ENCODE data around the gene HHATL. TPM values are rescaled to one million over a fixed set of nuclear protein-coding genes. Genes with fewer than 3 reads are reported as not detected.
A peak's percentile ranks its signal among the peaks of the same experiment; 100 is the strongest.

HHATL gene
- total and polyA plus RNA-seq, 2 of the 8 experiments (the other 6 are each of a cell fraction or from before 2014, with no cell fraction given) = 0.18 TPM; not detected in 1

DNA sequence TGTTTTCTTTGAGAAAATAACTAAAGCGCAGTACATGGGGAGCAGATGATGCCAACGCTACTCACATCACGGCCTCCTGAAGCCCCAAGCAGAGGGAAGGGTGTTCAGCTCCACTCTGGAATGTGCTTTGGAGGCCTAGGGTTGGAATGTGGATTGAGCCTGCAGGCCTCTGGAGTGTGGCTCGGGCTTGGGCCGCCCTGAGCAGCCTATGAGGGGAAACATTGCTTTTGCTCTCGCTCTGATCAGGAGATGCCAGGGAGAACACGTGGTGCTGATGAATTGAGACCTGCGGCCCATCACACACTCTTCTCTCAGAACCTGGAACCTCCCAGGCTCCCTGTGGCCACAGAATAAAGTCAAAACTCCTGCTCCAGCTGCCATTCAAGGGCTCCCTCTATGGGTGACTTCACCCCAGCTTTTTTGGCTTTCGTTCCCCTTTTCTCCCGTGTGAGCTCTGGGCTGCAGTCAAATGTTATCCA lies 47.2 kb upstream of the HHATL start:
- Histone ChIP-seq H3K9ac (replicated peaks in 1 of 4; ENCODE audit: extremely low read depth in 1 of 4, low read depth in 3 of 4, low read length in 3 of 4) (no peak overlapping the region), H3K27me3 (replicated peaks in 1 of 4; ENCODE audit: control insufficient read depth in 3 of 4, extremely low read depth in 1 of 4, insufficient read depth in 3 of 4, low read length in 3 of 4) (no peaks in the 10 kb centered on the region; a peak in 2 of 7 replicates), H2BK12ac (ENCODE audit: low read depth, low read length) (no peak overlapping the region), H4K5ac (ENCODE audit: insufficient read length, low read depth, low read length) (no peak overlapping the region), H3K79me1 (ENCODE audit: low read depth, low read length) (no peaks in the 10 kb centered on the region), H3K79me2 (ENCODE audit: control insufficient read depth in 1 of 2, insufficient read depth in 2 of 2, low read length in 2 of 2) (no peaks in the 10 kb centered on the region), H3K27ac (ENCODE audit: low read depth, low read length) (no peak overlapping the region), H3K9me3 (ENCODE audit: insufficient read depth in 2 of 2, low read depth in 1 of 2, low read length in 1 of 2) (no peaks in the 10 kb centered on the region), H2AFZ (ENCODE audit: low read length) (no peak overlapping the region; the same call in 1 of the 2 replicates), H2AK5ac (ENCODE audit: low read depth, low read length) (no peak overlapping the region), H3K4me1 (replicated peaks in 1 of 4; ENCODE audit: control insufficient read depth in 3 of 4, insufficient read depth in 4 of 4, low read length in 3 of 4) (peaks cover 0 to 11% (median 4%) of the 10 kb centered on the region in 4 experiments; a peak in 5 of 7 replicates), H2BK20ac (ENCODE audit: low read length) (0 out of 2 replicates have a peak overlapping the region, but pooled peaks have one; percentile 10), H3K4me3 (ENCODE audit: extremely low read depth in 1 of 4, insufficient read depth in 2 of 4, low read depth in 3 of 4, low read length in 4 of 4) (no peak overlapping the region), H3K4me2 (ENCODE audit: insufficient read depth in 1 of 2, low read depth in 2 of 2, low read length in 2 of 2) (no peak overlapping the region), H4K8ac (ENCODE audit: extremely low read depth, insufficient read depth, low read length) (0 out of 2 replicates have a peak overlapping the region, but pooled peaks have one; percentile 80), H2BK5ac (ENCODE audit: low read depth, low read length) (no peak overlapping the region), H4K91ac (replicated peaks; ENCODE audit: insufficient read length, low read length) (no peak overlapping the region), H3K23ac (ENCODE audit: insufficient read length) (no peak overlapping the region), H3K36me3 (ENCODE audit: control insufficient read depth in 2 of 4, insufficient read depth in 4 of 4, low read length in 3 of 4) (no peaks in the 10 kb centered on the region), H3K18ac (ENCODE audit: extremely low read depth, low read length) (no peak overlapping the region), H3K23me2 (ENCODE audit: low read depth, low read length) (no peaks in the 10 kb centered on the region), H2BK15ac (ENCODE audit: low read length) (no peak overlapping the region), H3K56ac (replicated peaks; ENCODE audit: insufficient read length, low read depth, low read length) (no peak overlapping the region), H4K20me1 (replicated peaks in 1 of 2; ENCODE audit: control insufficient read depth in 1 of 2, insufficient read depth in 2 of 2, low read length in 2 of 2) (peaks cover 0 to 2% of the 10 kb centered on the region in 2 experiments), H2BK120ac (replicated peaks; ENCODE audit: low read depth, low read length) (no peak overlapping the region), H3K4ac (replicated peaks; ENCODE audit: insufficient read length, low read depth, low read length) (no peak overlapping the region), H3K14ac (ENCODE audit: insufficient read length) (no peak overlapping the region)
- CTCF ChIA-PET (ENCODE audit: partially characterized antibody) = interaction anchor here (0.7 to 4.4 kb wide), 36 partner anchors 8 to 371 kb away, joined by 3 to 31 read pairs (median 5); partner anchors contain the start of genes HHATL and KLHL40
- FAIRE-seq (peak; percentile 32), DNase-seq (ENCODE audit: low read depth in 1 of 2, low spot score in 2 of 2) (no peak)
- POLR2A ChIA-PET (ENCODE audit: partially characterized antibody) = interaction anchor here (0.9 to 1.4 kb wide), 2 partner anchors 54 to 96 kb away, joined by 3 to 4 read pairs; no protein-coding TSS in a partner anchor
- 58% methylated on average over 10 of the region's 10 CpGs; no CpG with 5 or more reads in 1 of the 2 experiments for WGBS, 2 experiments (ENCODE audit: extremely low coverage in 1 of 2, insufficient coverage in 1 of 2, insufficient read length in 1 of 2, insufficient replicate concordance in 2 of 2, low coverage in 1 of 2, low lambda C conversion rate in 2 of 2, missing lambda C conversion rate in 1 of 2)
- TF ChIP-seq, protein P1, sequence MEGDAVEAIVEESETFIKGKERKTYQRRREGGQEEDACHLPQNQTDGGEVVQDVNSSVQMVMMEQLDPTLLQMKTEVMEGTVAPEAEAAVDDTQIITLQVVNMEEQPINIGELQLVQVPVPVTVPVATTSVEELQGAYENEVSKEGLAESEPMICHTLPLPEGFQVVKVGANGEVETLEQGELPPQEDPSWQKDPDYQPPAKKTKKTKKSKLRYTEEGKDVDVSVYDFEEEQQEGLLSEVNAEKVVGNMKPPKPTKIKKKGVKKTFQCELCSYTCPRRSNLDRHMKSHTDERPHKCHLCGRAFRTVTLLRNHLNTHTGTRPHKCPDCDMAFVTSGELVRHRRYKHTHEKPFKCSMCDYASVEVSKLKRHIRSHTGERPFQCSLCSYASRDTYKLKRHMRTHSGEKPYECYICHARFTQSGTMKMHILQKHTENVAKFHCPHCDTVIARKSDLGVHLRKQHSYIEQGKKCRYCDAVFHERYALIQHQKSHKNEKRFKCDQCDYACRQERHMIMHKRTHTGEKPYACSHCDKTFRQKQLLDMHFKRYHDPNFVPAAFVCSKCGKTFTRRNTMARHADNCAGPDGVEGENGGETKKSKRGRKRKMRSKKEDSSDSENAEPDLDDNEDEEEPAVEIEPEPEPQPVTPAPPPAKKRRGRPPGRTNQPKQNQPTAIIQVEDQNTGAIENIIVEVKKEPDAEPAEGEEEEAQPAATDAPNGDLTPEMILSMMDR (IDR thresholded peaks at IDR 0.05; ENCODE audit: control extremely low read depth in 1 of 3, insufficient read depth in 1 of 3, low read depth in 1 of 3, low read length in 3 of 3) = peak; percentile 52 to 75 (median 64)
- TF ChIP-seq, protein P2, sequence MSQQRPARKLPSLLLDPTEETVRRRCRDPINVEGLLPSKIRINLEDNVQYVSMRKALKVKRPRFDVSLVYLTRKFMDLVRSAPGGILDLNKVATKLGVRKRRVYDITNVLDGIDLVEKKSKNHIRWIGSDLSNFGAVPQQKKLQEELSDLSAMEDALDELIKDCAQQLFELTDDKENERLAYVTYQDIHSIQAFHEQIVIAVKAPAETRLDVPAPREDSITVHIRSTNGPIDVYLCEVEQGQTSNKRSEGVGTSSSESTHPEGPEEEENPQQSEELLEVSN (IDR thresholded peaks at IDR 0.05) = peak; percentile 33; the same call in 1 of the 2 replicates
